ENCODE measurements around the gene MZT2A.
"Not testable (repeated sequence)": the region's sequence is repeated elsewhere in the genome, so short reads cannot be mapped to it uniquely, and the experiment has no call there.

The MZT2A gene

DNA sequence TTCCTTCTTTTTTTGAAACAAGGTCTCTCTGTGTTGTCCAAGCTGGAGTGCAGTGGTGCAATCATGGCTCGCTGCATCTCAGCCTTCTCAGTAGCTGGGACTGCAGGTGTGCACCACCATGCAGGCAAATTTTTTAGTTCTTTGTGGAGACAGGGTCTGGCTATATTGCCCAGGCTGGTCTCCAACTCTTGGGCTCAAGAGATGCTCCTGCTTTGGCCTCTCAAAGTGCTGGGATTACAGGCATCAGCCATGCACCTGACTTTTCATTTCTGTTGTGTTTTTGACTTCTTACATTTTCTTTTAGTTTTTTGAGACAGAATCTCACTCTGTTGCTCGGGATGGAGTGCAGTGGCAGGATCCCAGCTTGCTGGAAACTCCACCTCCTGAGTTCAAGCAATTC, 33.1 kb upstream of the MZT2A start:
- not testable (repeated sequence) for H3K4me3 ChIP-seq (replicated peaks; ENCODE audit: low read depth, low read length); DNase-seq (ENCODE audit: extremely low read depth, low read depth)

DNA sequence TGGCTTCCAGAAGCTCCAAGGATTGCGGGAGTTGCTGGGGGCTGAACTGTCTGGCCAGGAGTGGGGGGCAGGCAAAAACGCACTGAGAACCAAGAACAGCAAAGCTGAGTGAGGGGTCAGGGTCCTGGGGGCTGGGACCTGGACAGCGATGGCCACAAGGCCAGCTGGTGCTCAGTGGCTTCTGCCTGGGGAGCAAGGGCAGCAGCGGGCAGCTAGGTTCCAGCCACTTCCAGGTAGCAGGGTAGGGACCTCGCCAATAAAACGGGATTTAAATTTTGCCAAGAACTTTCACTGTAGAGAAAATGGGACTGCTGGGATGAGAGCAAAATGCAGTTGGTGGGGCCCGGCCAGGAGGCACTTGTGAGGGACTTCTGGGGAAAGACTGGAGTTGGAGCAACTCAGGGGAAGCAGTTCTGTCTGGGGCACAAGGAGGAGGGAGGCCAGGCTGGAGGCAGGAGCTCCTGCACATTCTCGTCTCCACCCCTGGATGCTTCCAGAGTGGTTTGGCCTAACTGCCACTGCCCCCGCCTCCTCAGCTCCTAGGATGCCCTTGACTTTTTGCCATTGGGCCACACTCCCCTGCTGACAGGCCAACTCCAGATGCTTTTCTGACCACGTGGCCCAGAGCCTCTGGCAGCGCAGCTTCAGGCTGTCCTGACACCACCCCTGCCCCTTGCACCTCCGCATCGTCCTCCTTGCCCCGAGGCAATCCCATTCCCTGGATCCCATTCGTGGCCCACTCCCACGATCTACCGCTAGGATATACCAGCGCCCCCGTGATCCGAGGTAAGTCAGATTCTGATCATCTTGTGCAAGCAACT, 30.0 kb upstream of the MZT2A start:
- H3K4me3 ChIP-seq (replicated peaks; ENCODE audit: low read depth, low read length), result no peak overlapping the region
- no peak for DNase-seq (ENCODE audit: extremely low read depth, low read depth)
- TF ChIP-seq, protein P1, sequence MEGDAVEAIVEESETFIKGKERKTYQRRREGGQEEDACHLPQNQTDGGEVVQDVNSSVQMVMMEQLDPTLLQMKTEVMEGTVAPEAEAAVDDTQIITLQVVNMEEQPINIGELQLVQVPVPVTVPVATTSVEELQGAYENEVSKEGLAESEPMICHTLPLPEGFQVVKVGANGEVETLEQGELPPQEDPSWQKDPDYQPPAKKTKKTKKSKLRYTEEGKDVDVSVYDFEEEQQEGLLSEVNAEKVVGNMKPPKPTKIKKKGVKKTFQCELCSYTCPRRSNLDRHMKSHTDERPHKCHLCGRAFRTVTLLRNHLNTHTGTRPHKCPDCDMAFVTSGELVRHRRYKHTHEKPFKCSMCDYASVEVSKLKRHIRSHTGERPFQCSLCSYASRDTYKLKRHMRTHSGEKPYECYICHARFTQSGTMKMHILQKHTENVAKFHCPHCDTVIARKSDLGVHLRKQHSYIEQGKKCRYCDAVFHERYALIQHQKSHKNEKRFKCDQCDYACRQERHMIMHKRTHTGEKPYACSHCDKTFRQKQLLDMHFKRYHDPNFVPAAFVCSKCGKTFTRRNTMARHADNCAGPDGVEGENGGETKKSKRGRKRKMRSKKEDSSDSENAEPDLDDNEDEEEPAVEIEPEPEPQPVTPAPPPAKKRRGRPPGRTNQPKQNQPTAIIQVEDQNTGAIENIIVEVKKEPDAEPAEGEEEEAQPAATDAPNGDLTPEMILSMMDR (IDR thresholded peaks at IDR 0.05; ENCODE audit: low read depth, low read length, missing control alignments), result no peak

DNA sequence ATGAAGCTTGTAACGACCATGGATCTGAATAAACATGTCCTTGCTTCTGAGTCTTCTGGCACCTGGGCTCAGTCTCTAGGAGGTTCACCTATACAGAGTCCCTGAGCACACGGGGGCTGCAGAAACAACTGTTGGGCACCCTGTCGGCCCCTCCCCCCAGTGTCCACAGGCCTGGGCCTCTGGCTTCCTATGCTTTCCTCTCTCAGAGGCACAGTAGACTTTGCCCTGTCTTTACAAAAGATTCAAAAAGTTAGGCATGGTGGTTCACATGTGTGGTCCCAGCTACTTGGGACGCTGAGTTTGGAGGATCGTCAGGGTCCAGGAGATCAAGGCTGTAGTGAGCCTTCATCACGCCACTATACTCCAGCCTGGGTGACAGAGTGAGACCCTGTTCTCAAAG, 29.3 kb upstream of the MZT2A start:
- DNase-seq (ENCODE audit: extremely low read depth, low read depth); H3K4me3 ChIP-seq (replicated peaks; ENCODE audit: low read depth, low read length): not testable (repeated sequence)

DNA sequence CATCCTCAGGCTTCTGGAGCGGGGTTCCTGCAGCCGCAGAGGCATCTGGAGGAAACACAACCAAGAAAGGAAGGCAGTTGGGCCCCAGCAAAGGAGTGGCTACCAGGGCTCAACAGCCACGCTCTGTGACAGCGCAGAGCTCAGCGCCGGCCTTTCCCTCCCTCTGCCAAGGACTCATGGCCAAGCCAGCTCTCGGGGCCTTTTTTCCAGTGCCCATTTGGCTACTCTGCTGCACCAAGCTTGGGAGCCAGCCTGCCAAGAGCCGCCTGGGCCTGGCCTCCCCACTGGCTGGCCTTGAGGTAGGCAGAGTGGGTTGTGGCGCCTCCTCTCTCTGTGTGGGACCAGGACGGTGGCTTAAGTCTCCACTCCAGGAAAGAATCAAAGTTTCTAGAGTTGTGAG, 28.3 kb upstream of the MZT2A start:
- no peak overlapping the region for H3K4me3 ChIP-seq (replicated peaks; ENCODE audit: low read depth, low read length)
- TF ChIP-seq, protein P1 (IDR thresholded peaks at IDR 0.05; ENCODE audit: low read depth, low read length, missing control alignments), result no peak
- no peak for DNase-seq (ENCODE audit: extremely low read depth, low read depth)

DNA sequence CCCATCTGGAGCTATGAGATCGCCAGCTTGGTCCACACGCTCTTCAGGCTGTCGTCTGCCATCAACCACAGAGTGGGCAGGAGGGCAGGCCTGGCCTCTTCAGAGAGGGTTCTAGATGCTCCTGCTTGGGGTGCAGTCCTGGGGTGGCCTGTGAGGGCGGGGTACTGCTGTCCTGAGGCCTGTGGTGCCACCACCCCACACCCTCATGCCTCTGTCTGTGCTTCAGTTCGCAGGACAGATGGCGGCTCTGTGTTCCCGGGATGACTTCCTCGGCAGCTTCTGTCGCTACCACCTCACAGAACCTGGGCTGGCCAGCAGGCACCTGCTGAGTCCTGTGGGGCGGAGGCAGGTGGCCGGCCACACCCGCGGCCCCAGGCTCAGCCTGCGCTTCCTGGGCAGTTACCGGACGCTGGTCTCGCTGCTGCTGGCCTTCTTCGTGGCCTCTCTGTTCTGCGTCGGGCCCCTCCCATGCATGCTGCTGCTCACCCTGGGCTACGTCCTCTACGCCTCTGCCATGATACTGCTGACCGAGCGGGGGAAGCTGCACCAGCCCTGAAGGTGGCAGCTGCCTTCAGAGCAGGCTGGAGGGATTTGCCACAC, 27.8 kb upstream of the MZT2A start:
- H3K4me3 ChIP-seq (replicated peaks; ENCODE audit: low read depth, low read length); DNase-seq (ENCODE audit: extremely low read depth, low read depth): not testable (repeated sequence)

DNA sequence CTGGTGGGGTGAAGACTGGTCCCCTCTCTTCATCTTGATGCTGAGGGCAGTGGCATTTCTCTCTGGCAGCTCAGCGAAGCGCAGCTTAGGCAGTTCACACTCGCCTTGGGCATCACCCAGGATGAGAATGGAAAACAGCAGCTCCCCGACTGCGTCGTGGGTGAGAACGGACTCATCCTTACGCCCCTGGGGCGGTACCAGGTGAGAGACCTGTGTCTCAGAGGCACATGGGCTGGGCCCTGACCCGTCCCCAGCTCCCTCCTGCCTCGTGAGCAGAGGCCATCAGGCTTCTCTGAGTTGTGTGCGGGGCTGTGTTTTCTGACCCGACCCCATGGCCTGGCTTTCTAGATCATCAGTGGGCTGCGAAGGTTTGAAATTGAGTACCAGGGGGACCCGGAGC, 27.3 kb upstream of the MZT2A start:
- no peak for DNase-seq (ENCODE audit: extremely low read depth, low read depth)
- TF ChIP-seq, protein P1 (IDR thresholded peaks at IDR 0.05; ENCODE audit: low read depth, low read length, missing control alignments), result no peak
- H3K4me3 ChIP-seq (replicated peaks; ENCODE audit: low read depth, low read length), result no peak overlapping the region

DNA sequence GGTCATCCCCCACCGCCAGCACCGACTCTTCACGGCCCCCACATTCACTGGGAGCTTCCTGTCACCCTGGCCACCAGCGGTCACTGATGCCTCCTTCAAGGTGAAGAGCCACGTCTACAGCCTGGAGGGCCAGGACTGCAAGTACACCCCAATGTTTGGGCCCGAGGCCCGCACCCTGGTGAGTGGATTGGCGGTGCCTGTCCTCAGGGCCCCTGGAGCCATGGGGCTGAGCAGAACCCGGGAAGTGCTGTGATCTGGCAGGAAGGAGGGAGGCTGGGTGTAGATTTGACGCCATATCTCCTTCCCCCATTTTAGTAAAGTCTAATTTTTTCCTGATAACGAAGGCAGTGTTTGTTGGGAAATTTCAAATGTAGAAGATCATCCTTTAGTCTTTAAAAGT, 26.3 kb upstream of the MZT2A start:
- not testable (repeated sequence) for H3K4me3 ChIP-seq (replicated peaks; ENCODE audit: low read depth, low read length); DNase-seq (ENCODE audit: extremely low read depth, low read depth)

DNA sequence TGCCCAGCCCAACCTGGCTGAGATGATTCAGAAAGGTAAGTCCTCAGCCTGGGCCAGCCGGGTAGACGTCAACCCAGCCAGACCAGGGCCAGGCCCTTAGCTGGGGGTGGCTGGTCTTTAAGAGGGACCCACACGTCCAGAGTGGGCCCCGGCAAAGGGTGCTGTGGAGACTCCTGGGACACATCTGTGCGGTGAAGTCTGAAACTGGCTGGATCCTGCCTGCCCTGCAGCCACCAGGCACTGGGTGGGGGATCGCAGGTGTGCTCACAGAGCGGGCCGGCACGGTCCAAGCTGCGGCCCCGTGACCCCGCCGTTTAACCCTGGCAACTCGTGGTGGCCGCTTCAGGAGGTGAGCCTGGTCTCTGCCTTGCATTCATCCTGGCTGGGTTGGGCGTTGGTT, 25.7 kb upstream of the MZT2A start:
- not testable (repeated sequence) for DNase-seq (ENCODE audit: extremely low read depth, low read depth); H3K4me3 ChIP-seq (replicated peaks; ENCODE audit: low read depth, low read length)

DNA sequence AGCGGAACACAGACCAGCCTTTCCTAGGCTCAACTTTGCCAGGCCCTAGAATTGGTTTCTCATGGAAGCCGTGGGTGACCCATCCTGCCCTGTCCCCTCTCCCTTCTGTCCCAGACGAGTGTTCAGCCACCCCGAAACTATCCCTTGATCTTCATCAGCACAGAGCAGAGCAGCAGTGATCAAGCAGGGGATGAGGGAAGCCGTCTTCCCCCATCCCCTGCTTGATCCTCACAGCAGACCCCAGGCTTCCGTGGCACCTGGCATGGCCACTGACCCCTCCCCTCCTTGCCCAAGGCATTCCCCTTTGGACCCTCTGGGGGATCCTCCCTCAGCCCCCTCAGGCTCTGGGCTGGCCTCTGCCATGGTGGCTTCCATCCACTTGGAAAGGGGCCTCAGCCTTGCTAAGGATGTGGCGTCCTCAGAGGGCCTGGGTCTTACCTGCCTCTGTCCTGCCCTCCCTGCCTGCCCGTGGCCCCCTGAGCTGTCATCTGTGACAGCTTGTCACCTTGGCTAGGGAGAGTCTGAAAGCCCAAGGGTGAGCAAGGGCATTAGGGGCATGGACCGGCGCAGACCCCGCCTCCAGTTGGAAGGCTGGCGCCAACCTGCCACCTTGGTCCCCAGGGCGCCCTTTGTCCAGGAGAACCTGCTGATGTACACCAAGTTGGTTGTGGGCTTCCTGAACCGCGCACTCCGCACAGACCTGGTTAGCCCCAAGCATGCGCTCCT, 25.1 kb upstream of the MZT2A start:
- no peak for DNase-seq (ENCODE audit: extremely low read depth, low read depth)
- TF ChIP-seq, protein P1 (IDR thresholded peaks at IDR 0.05; ENCODE audit: low read depth, low read length, missing control alignments), result no peak
- no peak overlapping the region for H3K4me3 ChIP-seq (replicated peaks; ENCODE audit: low read depth, low read length)
